GM18517 (cell line): Measurements from ENCODE around the gene PIMREG.

Source experiments
- ATAC-seq: cut with Tn5 transposase; IDR thresholded peaks from one replicate; pipeline ENCODE4 v1.9.1; 2021; ENCODE audit warnings: mild to moderate bottlenecking, moderate library complexity; ENCODE audit not compliant: unreplicated experiment

PIMREG gene

GRCh38 chr17:6497496-6498221 is 53.4 kb downstream of the PIMREG start:
- no peak for ATAC-seq

DNA sequence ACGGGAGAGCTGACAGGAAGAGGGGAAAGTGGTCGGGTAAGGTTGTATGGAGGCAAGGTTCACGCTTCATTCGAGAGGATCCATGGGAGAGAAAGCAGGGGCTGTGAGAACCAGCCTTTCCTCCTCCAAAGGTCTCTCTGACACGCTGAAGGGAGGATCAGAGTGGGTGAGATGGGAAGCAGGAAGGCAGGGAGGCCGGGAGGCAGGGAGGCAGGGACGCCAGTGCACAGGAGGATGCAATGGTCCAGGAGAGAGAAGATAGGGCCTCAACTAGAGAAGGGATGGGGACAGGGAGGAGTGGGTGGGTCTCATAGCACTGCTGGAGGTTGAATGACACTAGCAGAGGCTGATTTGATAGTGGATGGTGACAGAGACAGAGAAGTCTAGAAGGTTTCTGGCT is 54.1 kb downstream of the PIMREG start:
- ATAC-seq = no peak

DNA sequence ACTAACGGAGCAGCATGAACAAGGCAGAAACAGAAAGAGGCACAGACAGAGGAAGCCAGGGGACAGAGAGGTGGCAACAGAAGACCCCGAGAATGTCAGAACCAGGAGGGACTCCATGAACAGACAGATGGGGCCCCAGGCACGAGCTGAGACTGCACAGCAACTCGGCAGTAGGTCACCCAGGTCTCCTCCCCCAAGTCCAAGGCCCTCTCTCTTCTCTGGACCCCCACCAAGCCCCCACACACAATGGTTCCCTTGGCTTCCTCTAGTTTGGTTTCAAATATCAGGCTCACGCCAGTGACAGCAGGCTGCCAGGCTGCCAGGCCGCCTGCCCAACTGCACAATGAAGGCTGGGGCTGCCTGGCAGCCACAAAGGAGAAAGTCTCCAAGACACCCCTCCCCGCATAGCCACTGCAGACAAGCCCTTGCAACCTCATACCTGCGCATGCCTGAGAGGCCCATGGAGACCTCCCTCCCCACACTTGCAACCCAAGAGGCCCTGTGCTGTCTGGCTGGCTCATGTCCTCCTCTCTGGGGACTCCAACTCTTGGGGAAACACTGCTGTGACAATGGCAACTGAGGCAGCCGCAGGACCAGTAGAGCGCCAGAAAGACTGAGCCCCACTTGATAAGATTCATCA is 54.8 kb downstream of the PIMREG start:
- no peak for ATAC-seq
